Calu3 (cell line): ENCODE data around the gene CCL8. TPM values are rescaled to one million over a fixed set of nuclear protein-coding genes. Genes with fewer than 3 reads are reported as not detected.

Source experiments
- Bru-seq: library from RNA; stranded (reverse); fragments of 400-500 nt; gene quantifications from one replicate; lab custom pipeline; 2021; lab: Mats Ljungman, UMichigan
- BruChase-seq, 2 experiments: library from RNA; stranded (reverse); fragments of 400-500 nt; gene quantifications; one replicate each; lab custom pipeline; 2021; lab: Mats Ljungman, UMichigan
- BruUV-seq: library from RNA; stranded (reverse); fragments of 400-500 nt; replicated peaks from 2 replicates; lab custom pipeline; 2021; lab: Mats Ljungman, UMichigan
- CTCF ChIA-PET: fragments of 300-600 bp; sonication (Branson Sonifier 250); formaldehyde crosslinking; loops from one replicate; lab custom pipeline; 2022; ENCODE audit warnings: antibody characterized with exemption; lab: Charles Lee
- DNase-seq: peaks from one replicate; pipeline ENCODE4 v3.0.0; 2022
- H3K27ac Mint-ChIP-seq: one replicate; pipeline ENCODE4 v1.8.0; 2022; ENCODE audit warnings: mixed read lengths; ENCODE audit not compliant: unreplicated experiment
- H3K27me3 Mint-ChIP-seq: one replicate; pipeline ENCODE4 v1.8.0; 2022; ENCODE audit warnings: mixed read lengths; ENCODE audit not compliant: unreplicated experiment
- H3K36me3 Mint-ChIP-seq: one replicate; pipeline ENCODE4 v1.8.0; 2022; ENCODE audit warnings: mild to moderate bottlenecking, moderate library complexity, mixed read lengths; ENCODE audit not compliant: insufficient read depth, unreplicated experiment
- H3K4me1 Mint-ChIP-seq: one replicate; pipeline ENCODE4 v1.8.0; 2022; ENCODE audit warnings: mild to moderate bottlenecking, low read depth, mixed read lengths; ENCODE audit not compliant: unreplicated experiment
- H3K4me3 Mint-ChIP-seq: one replicate; pipeline ENCODE4 v1.8.0; 2022; ENCODE audit warnings: mild to moderate bottlenecking, low read depth, moderate library complexity, mixed read lengths; ENCODE audit not compliant: unreplicated experiment
- H3K9me3 Mint-ChIP-seq: one replicate; pipeline ENCODE4 v1.8.0; 2022; ENCODE audit warnings: low read depth, mixed read lengths; ENCODE audit not compliant: unreplicated experiment
- CTCF ChIP-seq: fragments of 200-600 bp; IDR thresholded peaks from one replicate; pipeline ENCODE4 v1.8.0; 2022; ENCODE audit warnings: antibody characterized with exemption; ENCODE audit not compliant: unreplicated experiment
- intact Hi-C: fragments of 100-400 bp; cut with micrococcal nuclease; formaldehyde crosslinking; loops from one replicate; pipeline ENCODE4 v1.10.0; 2022; ENCODE audit not compliant: unreplicated experiment
- long read RNA-seq: library from polyadenylated mRNA; stranded (forward); transcript quantifications from one replicate; pipeline ENCODE4 v2.0.0, GENCODE V29; 2022
- total RNA-seq: library from RNA; stranded (reverse); gene quantifications from 2 replicates; pipeline ENCODE4 v1.2.3, GENCODE V29; 2022

Gene CCL8
- total RNA-seq (not detected in 2 replicates), Bru-seq, nascent RNA (not detected), BruChase-seq, experiment 1, labeled RNA remaining after a 6-hour chase (not detected), BruChase-seq, experiment 2, labeled RNA remaining after a 2-hour chase (not detected)
- long read RNA-seq, result 0 reads

- Mint-ChIP-seq H3K36me3 (no peaks in the 10 kb centered on the region), H3K27me3 (peaks cover 78% of the 10 kb centered on the region), H3K4me3 (no peak within 1 kb of the TSS), H3K4me1 (no peaks in the 10 kb centered on the region), H3K27ac (no peak within 1 kb of the TSS), H3K9me3 (no peaks in the 10 kb centered on the region)
- intact Hi-C loops, result no loop called here
- no TSS peak for BruUV-seq
- CTCF ChIA-PET, result no interaction called here
- TF ChIP-seq CTCF, result no peak
- DNase-seq, result no peak
Observed at GRCh38 chr17:34319039-34319483, at the start of gene CCL8. Gene CCL8, plus strand, starts transcription at chr17:34319435. Its CDS starts 67 bp downstream, at chr17:34319502.

- no peak within 1 kb of the TSS for H3K27ac Mint-ChIP-seq
- CTCF ChIA-PET, result no interaction called here
- H3K36me3 Mint-ChIP-seq, result no peaks in the 10 kb centered on the region
- BruUV-seq, result no TSS peak
- TF ChIP-seq CTCF, result no peak
- intact Hi-C loops, result no loop called here
- peaks cover 2% of the 10 kb centered on the region for H3K9me3 Mint-ChIP-seq
- no peaks in the 10 kb centered on the region for H3K4me1 Mint-ChIP-seq
- DNase-seq, result no peak
- H3K27me3 Mint-ChIP-seq, result peaks cover 48% of the 10 kb centered on the region
- no peak within 1 kb of the TSS for H3K4me3 Mint-ChIP-seq
Observed at GRCh38 chr17:34269969-34270368, 49.3 kb upstream of the CCL8 start, which contains the start of gene CCL7. Gene CCL7, plus strand, starts transcription at chr17:34270221. Its CDS starts 70 bp downstream, at chr17:34270291.

GRCh38 chr17:34275881-34276280 lies 43.4 kb upstream of the CCL8 start:
- CTCF ChIA-PET, result no interaction called here
- H3K27me3 Mint-ChIP-seq, result peaks cover 64% of the 10 kb centered on the region
- no peaks in the 10 kb centered on the region for H3K36me3 Mint-ChIP-seq
- no peak for DNase-seq
- no peaks in the 10 kb centered on the region for H3K4me1 Mint-ChIP-seq
- BruUV-seq, result no TSS peak
- no peak overlapping the region for H3K27ac Mint-ChIP-seq
- intact Hi-C loops, result no loop called here
- H3K9me3 Mint-ChIP-seq, result peaks cover 2% of the 10 kb centered on the region
- no peak overlapping the region for H3K4me3 Mint-ChIP-seq
- TF ChIP-seq CTCF, result no peak

DNA sequence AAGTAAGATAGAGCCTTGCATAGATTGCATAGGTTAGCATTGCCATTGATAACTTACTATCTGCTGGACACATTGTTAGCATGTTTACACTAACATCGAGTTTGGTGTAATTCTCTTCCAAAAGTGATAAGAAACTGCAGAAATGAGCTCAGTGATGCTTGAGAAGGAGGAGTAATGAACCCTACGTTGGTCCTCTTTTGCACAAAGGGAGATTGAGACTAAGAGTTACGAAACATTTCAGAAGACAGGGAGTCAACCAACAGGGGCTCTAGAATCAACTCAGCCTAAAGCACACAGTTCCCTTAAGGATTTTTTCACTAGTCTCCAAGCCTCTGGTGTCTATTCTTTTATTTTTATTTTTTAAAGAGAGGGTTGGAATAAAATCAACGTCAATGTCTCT lies 42.4 kb upstream of the CCL8 start:
- CTCF ChIA-PET, result no interaction called here

More for the DNA sequence above, 42.4 kb upstream of the CCL8 start:
- no peaks in the 10 kb centered on the region for H3K36me3 Mint-ChIP-seq
- no peak for DNase-seq
- intact Hi-C loops, result no loop called here
- no TSS peak for BruUV-seq
- H3K4me1 Mint-ChIP-seq, result no peaks in the 10 kb centered on the region
- H3K4me3 Mint-ChIP-seq, result no peak overlapping the region
- no peak for TF ChIP-seq CTCF
- H3K27me3 Mint-ChIP-seq, result peaks cover 73% of the 10 kb centered on the region
- no peak overlapping the region for H3K27ac Mint-ChIP-seq
- H3K9me3 Mint-ChIP-seq, result peaks cover 2% of the 10 kb centered on the region
